ENCODE results near the gene KDM8.

- no peak for TF ChIP-seq GATA3 (IDR thresholded peaks at IDR 0.05; ENCODE audit: low read depth, low read length)
- TF ChIP-seq GATA2 (IDR thresholded peaks at IDR 0.05; ENCODE audit: low read depth, low read length): no peak
Measured at GRCh38 chr16:27238591-27238990, 35.3 kb downstream of the KDM8 start.

Data from SH-SY5Y (cell line).